Measurements from ENCODE around the gene STYXL2.

STYXL2 gene

GRCh38 chr1:167137332-167137781 is 43.5 kb downstream of the STYXL2 start:
- no peak for DNase-seq

- no peak for DNase-seq
These were observed 44.1 kb downstream of the STYXL2 start for GRCh38 chr1:167137793-167138510.

- DNase-seq: no peak
These were observed 44.8 kb downstream of the STYXL2 start for GRCh38 chr1:167138703-167139102.

- no peak for DNase-seq
These were observed 48.1 kb downstream of the STYXL2 start for GRCh38 chr1:167141963-167142362.

Data from CD4-positive, alpha-beta T cell treated with Interferon gamma for 1 hour (primary cell).